Measurements from ENCODE around the gene FNDC3B. TPM values are rescaled to one million over a fixed set of nuclear protein-coding genes. Genes with fewer than 3 reads are reported as not detected.
"Not testable (repeated sequence)": the region's sequence is repeated elsewhere in the genome, so short reads cannot be mapped to it uniquely, and the experiment has no call there.

Gene FNDC3B
- total and polyA plus RNA-seq, 9 donors = 22.1 to 198 (median 108) TPM

GRCh38 chr3:172087602-172088580 is 48.5 kb downstream of the FNDC3B start:
- no peak for TF ChIP-seq EP300 (IDR thresholded peaks at IDR 0.05)
- TF ChIP-seq POLR2A (IDR thresholded peaks at IDR 0.05) = no peak
- no peak for TF ChIP-seq CTCF (IDR thresholded peaks at IDR 0.05)
- Histone ChIP-seq H3K4me3 (no peak overlapping the region), H3K27me3 (no peaks in the 10 kb centered on the region), H3K36me3 (no peaks in the 10 kb centered on the region), H3K9me3 (no peaks in the 10 kb centered on the region), H3K4me1 (ENCODE audit: insufficient read depth) (peaks cover 9% of the 10 kb centered on the region), H3K27ac (no peak overlapping the region)
- 78 to 85% (median 82%) methylated on average over 7 of the region's 7 CpGs for WGBS, 3 donors
- intact Hi-C loops (cut with DNase I) = no loop called here
- no peak for DNase-seq

DNA sequence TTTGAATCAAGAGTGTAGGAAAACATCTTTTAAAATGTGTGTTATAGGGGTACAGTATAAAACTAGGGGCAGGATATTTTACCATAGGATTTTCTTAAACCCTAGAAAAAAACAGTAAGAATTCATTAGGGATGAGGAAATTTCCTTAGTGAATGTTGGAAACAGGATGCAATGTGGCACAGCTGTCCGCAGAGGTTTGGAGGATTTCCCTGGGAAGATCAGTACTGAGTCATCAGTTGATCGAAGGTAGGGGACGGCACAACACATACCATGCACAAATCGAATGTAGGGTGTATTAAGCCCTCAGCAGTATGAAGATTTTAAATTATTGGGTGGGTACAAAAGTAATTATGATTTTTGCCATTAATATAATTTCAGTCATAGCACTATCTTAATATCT is 49.9 kb downstream of the FNDC3B start:
- H3K27ac ChIP-seq = no peak overlapping the region
- no peaks in the 10 kb centered on the region for H3K9me3 ChIP-seq
- H3K4me1 ChIP-seq (ENCODE audit: insufficient read depth) = peaks cover 9% of the 10 kb centered on the region
- no peaks in the 10 kb centered on the region for H3K36me3 ChIP-seq
- intact Hi-C loops (cut with DNase I) = no loop called here
- 65 to 75% (median 66%) methylated on average over 4 of the region's 4 CpGs for WGBS, 3 donors
- DNase-seq = no peak
- TF ChIP-seq EP300 (IDR thresholded peaks at IDR 0.05) (no peak), CTCF (IDR thresholded peaks at IDR 0.05) (no peak), POLR2A (IDR thresholded peaks at IDR 0.05) (no peak)
- H3K27me3 ChIP-seq = no peaks in the 10 kb centered on the region
- no peak overlapping the region for H3K4me3 ChIP-seq

DNA sequence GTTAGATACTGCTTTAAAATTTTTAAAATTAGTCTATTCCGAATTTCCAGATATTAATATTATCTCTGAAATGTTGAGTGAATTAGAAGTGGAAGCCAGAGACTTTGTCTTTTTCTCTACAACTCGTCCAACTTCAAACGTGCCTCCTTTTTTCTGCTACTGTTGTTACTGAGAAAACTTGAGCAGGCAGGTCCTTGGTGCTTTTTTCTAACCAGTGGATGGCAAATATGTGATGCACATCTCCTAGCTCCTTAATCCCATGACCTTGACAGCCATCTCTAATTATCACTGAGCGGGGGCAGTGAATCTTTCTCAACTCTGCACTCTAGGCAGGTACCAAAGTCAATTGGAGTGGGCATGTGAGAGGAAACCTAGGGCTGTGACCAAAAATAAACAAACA is 50.7 kb downstream of the FNDC3B start:
- DNase-seq = no peak
- intact Hi-C loops (cut with DNase I) = no loop called here
- H3K4me1 ChIP-seq (ENCODE audit: insufficient read depth) = peaks cover 9% of the 10 kb centered on the region
- no peak overlapping the region for H3K27ac ChIP-seq
- no peaks in the 10 kb centered on the region for H3K27me3 ChIP-seq
- 40 to 51% (median 45%) methylated on average over 4 of the region's 4 CpGs for WGBS, 3 donors
- no peaks in the 10 kb centered on the region for H3K36me3 ChIP-seq
- TF ChIP-seq EP300 (IDR thresholded peaks at IDR 0.05) (no peak), POLR2A (IDR thresholded peaks at IDR 0.05) (no peak), CTCF (IDR thresholded peaks at IDR 0.05) (no peak)
- H3K4me3 ChIP-seq = no peak overlapping the region
- H3K9me3 ChIP-seq = no peaks in the 10 kb centered on the region

DNA sequence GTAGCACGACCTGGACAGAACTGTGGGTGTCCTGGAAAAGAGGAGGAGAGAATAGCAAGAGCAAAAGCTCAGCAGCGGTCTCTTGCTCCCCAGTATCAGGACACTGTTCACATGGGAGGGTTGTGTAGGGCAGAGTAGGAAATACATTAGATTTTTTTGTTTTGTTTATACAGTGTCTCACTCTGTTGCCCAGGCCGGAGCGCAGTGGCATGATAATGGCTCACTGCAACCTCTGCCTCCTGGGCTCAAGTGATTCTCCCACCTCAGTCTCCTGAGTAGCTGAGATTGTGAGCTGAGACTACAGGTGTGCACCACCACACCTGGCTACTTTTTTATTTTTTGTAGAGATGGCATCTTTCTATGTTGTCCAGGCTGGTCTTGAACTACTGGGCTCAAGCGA is 53.3 kb downstream of the FNDC3B start:
- Histone ChIP-seq H3K4me3 (no peak overlapping the region), H3K27me3 (no peaks in the 10 kb centered on the region), H3K27ac (no peak overlapping the region), H3K9me3 (no peaks in the 10 kb centered on the region), H3K36me3 (no peaks in the 10 kb centered on the region), H3K4me1 (ENCODE audit: insufficient read depth) (peaks cover 4% of the 10 kb centered on the region)
- TF ChIP-seq POLR2A (IDR thresholded peaks at IDR 0.05) (no peak), CTCF (IDR thresholded peaks at IDR 0.05) (no peak), EP300 (IDR thresholded peaks at IDR 0.05) (no peak)
- no peak for DNase-seq
- WGBS, 3 donors = 93 to 95% (median 94%) methylated on average over 5 of the region's 5 CpGs
- intact Hi-C loops (cut with DNase I) = no loop called here

GRCh38 chr3:172093581-172094443 is 54.4 kb downstream of the FNDC3B start:
- DNase-seq; H3K27ac ChIP-seq; H3K4me3 ChIP-seq; intact Hi-C loops (cut with DNase I); H3K4me1 ChIP-seq (ENCODE audit: insufficient read depth); H3K27me3 ChIP-seq; H3K9me3 ChIP-seq; H3K36me3 ChIP-seq: not testable (repeated sequence)
- WGBS, 3 donors = 91 to 97% (median 92%) methylated on average over 11 to 13 of the region's 13 CpGs
